Brain microvascular endothelial cell (primary cell): ENCODE measurements around the gene ZNF280C.
A peak's percentile ranks its signal among the peaks of the same experiment; 100 is the strongest.

Experiments
- DNase-seq: peaks from one replicate; pipeline ENCODE4 v3.0.0-alpha.2; 2020
- H3K27ac ChIP-seq: fragments of 250-450 bp; sonication (Bioruptor Pico); 2 replicates; pipeline ENCODE4 v1.5.1; 2020; ENCODE audit warnings: mild to moderate bottlenecking, moderate library complexity
- H3K27me3 ChIP-seq: fragments of 250-450 bp; sonication (Bioruptor Pico); replicated peaks from 2 replicates; pipeline ENCODE4 v1.5.1; 2020; ENCODE audit warnings: mild to moderate bottlenecking
- H3K36me3 ChIP-seq: fragments of 250-450 bp; sonication (Bioruptor Pico); replicated peaks from 2 replicates; pipeline ENCODE4 v1.5.1; 2020; ENCODE audit warnings: mild to moderate bottlenecking
- H3K4me3 ChIP-seq: 2 replicates; pipeline ENCODE4 v1.5.1; 2011; ENCODE audit warnings: low read depth, mild to moderate bottlenecking, control low read depth, low read length, moderate library complexity
- CTCF ChIP-seq: IDR thresholded peaks from 2 replicates; pipeline ENCODE4 v1.5.1; 2011; ENCODE audit warnings: low read depth, mild to moderate bottlenecking, moderate library complexity, low read length, control low read depth, inconsistent platforms; ENCODE audit errors: missing control alignments
- in situ Hi-C: cut with HindIII; loops from 2 replicates; pipeline ENCODE4 v1.10.0; 2017; ENCODE audit warnings: low sequenced_read_pairs, low pct_ligation_motif_present

Gene ZNF280C

GRCh38 chrX:130173190-130173895 is 95.4 kb downstream of the ZNF280C start:
- H3K36me3 ChIP-seq = no peaks in the 10 kb centered on the region
- peak; percentile 72 for DNase-seq
- in situ Hi-C loops = no loop called here

GRCh38 chrX:130172127-130172845 is 96.4 kb downstream of the ZNF280C start:
- TF ChIP-seq CTCF = no peak
- Histone ChIP-seq H3K4me3 (peak overlapping the region; percentile 56), H3K27ac (no peak overlapping the region), H3K36me3 (no peaks in the 10 kb centered on the region), H3K27me3 (no peaks in the 10 kb centered on the region)
- in situ Hi-C loops = no loop called here
- no peak for DNase-seq

More at GRCh38 chrX:130173190-130173895, 95.4 kb downstream of the ZNF280C start:
- Histone ChIP-seq H3K27ac (peak overlapping the region; percentile 80), H3K27me3 (no peaks in the 10 kb centered on the region), H3K4me3 (no peak overlapping the region)
- no peak for TF ChIP-seq CTCF

GRCh38 chrX:130171446-130172126 is 97.1 kb downstream of the ZNF280C start, which contains the start of gene RAB33A:
RAB33A (plus strand) TSS chrX:130171962; CDS start chrX:130172063, 101 bp downstream.
- peak within 1 kb of the TSS; percentile 80 for H3K27ac ChIP-seq

GRCh38 chrX:130170752-130171445 is 97.8 kb downstream of the ZNF280C start:
- in situ Hi-C loops = no loop called here
- Histone ChIP-seq H3K27me3 (no peaks in the 10 kb centered on the region), H3K27ac (no peak overlapping the region), H3K36me3 (no peaks in the 10 kb centered on the region), H3K4me3 (peak overlapping the region; percentile 56)
- no peak for TF ChIP-seq CTCF
- peak; percentile 20 for DNase-seq

More at GRCh38 chrX:130171446-130172126, 97.1 kb downstream of the ZNF280C start, which contains the start of gene RAB33A:
- TF ChIP-seq CTCF = no peak
- Histone ChIP-seq H3K4me3 (peak within 1 kb of the TSS; percentile 56), H3K27me3 (no peaks in the 10 kb centered on the region), H3K36me3 (no peaks in the 10 kb centered on the region)
- DNase-seq = no peak
- in situ Hi-C loops = no loop called here

- TF ChIP-seq CTCF = no peak
- Histone ChIP-seq H3K36me3 (no peaks in the 10 kb centered on the region), H3K4me3 (no peak overlapping the region), H3K27ac (no peak overlapping the region), H3K27me3 (no peaks in the 10 kb centered on the region)
- DNase-seq = no peak
- in situ Hi-C loops = no loop called here
These were observed 101.7 kb downstream of the ZNF280C start for GRCh38 chrX:130167040-130167439.
